ENCODE results near the gene PPAN.

PPAN gene, protein sequence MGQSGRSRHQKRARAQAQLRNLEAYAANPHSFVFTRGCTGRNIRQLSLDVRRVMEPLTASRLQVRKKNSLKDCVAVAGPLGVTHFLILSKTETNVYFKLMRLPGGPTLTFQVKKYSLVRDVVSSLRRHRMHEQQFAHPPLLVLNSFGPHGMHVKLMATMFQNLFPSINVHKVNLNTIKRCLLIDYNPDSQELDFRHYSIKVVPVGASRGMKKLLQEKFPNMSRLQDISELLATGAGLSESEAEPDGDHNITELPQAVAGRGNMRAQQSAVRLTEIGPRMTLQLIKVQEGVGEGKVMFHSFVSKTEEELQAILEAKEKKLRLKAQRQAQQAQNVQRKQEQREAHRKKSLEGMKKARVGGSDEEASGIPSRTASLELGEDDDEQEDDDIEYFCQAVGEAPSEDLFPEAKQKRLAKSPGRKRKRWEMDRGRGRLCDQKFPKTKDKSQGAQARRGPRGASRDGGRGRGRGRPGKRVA

DNA sequence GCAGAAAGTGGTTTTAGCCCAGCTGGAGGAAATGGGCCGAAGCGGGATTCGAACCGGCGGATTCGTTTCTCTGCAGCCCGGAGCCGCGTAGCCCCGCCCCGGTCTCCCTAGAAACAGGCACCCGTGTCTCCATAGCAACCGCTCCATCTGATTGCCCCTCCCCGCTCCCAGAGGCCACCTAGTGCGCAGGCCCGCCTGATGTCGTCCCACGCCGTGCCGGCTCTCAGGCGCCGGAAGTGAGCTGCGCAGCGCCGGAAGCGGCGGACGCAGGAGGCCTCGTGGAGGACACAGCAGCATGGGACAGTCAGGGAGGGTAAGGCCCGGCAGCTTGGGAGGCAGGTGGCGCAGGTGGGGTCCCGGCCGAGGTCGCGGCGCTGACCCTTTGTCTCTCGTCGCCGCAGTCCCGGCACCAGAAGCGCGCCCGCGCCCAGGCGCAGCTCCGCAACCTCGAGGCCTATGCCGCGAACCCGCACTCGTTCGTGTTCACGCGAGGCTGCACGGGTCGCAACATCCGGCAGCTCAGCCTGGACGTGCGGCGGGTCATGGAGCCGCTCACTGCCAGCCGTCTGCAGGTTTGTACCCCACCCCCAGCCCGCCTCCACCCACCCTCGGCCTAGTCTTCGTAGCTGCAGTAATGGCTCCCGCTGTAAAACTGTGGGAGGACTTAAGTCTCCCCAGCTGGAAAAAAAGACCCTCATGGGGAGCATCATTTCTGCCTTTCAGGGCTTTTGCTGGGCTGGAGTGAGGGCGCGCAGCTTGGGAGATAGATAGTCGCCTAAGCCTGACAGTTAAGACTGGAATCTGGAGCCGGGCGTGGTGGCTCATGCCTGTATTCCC, at the start of gene PPAN:
Gene PPAN, plus strand, starts transcription at position 263 of the 837 bp plus-strand sequence. Its CDS starts 33 bp downstream, at position 296.
- DNase-seq (ENCODE audit: low read depth), result peak; percentile 90

GRCh38 chr19:10061717-10062310, 44.3 kb upstream of the PPAN start:
- no peak for DNase-seq (ENCODE audit: low read depth)

DNA sequence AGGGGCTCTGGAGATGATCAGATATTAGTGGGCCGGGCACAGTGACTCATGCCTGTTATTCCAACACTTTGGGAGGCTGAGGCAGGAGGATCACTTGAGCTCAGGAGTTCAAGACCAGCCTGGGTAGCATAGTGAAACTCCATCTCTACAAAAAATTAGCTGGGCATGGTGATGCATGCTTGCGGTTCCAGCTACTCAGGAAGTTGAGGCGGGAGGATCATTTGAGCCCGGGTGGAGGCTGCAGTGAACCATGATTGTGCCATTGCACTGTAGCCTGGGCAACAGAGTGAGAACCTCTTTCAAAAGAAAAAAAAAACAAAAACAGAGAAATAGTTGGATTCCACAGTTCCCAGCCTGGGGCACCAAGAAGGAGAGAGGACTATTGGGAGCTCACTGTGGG, 38.0 kb upstream of the PPAN start:
- DNase-seq (ENCODE audit: low read depth), result no peak

GRCh38 chr19:10069046-10069445, 37.1 kb upstream of the PPAN start:
- DNase-seq (ENCODE audit: low read depth), result no peak

DNA sequence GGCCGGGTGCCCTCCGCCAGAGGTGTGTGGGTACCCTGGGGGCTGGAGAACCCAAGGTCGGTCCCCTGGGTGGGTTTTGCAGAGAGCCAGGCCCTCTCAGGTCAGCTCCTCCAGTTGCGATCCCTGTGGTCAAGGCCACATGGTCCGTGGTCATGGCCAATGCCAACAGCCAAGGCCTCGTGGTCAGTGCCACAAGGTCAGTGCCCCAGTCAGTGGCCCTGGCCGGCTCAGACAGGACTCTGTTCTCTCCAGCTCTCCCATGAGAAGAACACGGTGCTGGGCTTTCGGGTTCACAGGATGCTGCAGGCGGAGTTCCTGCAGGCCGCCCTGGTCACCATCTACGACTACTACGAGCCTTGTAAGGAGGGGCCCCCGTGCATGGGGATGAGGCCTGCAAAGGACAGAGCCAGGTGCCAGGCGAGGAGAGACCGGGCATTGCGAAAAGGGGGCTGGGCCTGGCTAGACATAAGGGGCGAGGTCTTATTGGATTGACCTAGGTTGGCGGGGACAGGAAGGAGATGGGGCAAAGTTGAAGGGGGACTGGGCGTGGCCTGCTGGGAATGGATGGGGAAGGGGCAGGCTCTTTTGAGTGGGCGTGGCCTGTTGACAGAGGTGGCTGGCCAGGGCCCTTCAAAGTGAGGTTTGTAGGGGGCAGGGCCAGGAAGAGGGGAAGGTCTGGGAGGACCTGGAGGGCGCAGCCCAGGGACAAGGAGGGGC, 35.3 kb upstream of the PPAN start:
- no peak for DNase-seq (ENCODE audit: low read depth)

DNA sequence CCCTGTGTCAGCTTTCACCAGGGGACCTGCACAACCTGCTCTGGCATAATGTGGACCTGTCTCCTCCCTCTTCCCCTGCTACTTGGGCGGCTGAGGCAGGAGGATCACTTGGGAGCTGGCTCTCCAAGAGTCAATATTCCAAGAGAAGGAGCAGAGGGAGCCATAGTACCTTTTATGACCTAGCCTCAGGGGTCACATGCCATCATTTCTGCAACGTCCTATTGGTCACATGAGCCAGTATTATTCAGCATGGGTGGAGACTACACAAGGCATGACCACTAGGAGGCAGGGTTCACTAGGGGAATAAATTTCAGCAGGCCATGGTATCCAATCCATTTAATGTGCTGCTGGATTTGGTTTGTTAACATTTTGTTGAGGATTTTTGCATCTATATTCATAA, 32.0 kb upstream of the PPAN start:
- no peak for DNase-seq (ENCODE audit: low read depth)

DNA sequence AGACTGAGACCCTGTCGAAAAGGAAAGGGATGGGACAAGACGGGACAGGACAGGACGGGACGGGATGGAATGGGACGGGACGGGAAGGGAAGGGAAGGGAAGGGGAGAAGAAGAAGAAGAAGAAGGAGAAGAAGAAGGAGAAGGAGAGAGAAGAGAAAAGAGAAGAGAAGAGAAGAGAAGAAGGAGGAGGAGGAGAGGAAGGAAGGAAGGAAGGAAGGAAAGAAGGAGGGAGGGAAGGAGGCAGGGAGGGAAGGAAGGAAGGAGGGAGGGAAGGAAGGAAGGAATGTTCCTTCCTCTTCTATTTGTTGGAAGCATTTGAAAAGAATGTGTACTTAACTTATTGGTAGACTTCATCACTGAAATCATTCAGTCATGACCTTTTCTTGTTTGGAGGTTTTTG, 29.6 kb upstream of the PPAN start:
- DNase-seq (ENCODE audit: low read depth), result no peak

DNA sequence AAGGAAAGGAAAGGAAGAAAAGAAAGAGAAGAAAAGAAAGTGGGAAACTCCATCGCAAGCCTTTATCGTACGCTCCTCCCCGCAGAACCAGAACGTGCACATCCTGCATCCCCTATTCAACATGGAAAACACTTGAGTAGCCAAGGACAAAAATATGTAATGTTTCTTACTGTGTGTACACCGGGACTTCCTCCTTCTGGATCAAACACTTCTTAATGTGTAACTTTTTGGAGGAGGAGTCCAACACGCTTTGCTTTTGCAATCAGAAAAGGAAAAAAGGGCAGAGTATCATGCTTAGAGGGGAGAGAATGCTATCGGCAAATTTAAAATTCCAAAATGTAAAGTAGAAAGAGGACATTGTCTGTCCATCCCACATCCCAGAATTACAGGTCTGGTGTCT, 27.8 kb upstream of the PPAN start:
- DNase-seq (ENCODE audit: low read depth), result no peak

GRCh38 chr19:10079031-10079453, 27.1 kb upstream of the PPAN start:
- no peak for DNase-seq (ENCODE audit: low read depth)

GRCh38 chr19:10083911-10084310, 22.3 kb upstream of the PPAN start:
- no peak for DNase-seq (ENCODE audit: low read depth)

- no peak for DNase-seq (ENCODE audit: low read depth)
These were observed 21.4 kb upstream of the PPAN start for GRCh38 chr19:10084803-10085202.

- DNase-seq (ENCODE audit: low read depth), result peak; percentile 64
These were observed 20.2 kb upstream of the PPAN start, which contains the start of gene SHFL for GRCh38 chr19:10085641-10086590. Gene SHFL (plus strand): TSS chr19:10086317. CDS start chr19:10086428, 111 bp downstream.

DNA sequence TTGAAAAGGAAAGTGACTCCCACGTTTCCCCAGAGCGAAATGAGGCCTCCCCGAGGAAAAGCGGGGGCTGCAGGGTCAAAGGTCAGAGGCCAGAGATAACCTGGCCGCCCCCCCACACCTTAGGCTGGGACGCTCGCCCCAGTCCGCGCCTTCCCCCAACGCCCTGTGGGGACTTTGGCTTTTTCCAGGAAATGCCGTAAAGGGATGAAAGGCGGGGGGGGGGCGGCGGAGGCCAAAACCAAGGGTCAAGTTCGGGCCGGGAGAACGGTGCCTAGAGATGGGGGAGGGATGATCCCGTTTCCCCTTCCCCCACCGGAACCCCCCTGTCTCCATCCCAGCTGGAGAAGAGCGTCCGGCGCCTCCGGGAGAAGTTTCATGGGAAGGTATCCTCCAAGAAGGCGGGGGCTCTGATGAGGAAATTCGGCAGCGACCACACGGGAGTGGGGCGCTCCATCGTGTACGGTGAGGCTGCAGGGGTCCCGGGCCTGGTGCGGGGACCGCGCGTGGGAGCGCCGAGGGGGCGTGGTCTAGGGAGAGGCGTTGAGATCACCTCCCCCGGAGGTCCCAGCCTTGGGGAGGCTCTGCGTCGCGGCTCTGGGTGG, 19.5 kb upstream of the PPAN start:
- DNase-seq (ENCODE audit: low read depth), result no peak

- DNase-seq (ENCODE audit: low read depth), result no peak
These were observed 18.7 kb upstream of the PPAN start for GRCh38 chr19:10087296-10088061.

DNA sequence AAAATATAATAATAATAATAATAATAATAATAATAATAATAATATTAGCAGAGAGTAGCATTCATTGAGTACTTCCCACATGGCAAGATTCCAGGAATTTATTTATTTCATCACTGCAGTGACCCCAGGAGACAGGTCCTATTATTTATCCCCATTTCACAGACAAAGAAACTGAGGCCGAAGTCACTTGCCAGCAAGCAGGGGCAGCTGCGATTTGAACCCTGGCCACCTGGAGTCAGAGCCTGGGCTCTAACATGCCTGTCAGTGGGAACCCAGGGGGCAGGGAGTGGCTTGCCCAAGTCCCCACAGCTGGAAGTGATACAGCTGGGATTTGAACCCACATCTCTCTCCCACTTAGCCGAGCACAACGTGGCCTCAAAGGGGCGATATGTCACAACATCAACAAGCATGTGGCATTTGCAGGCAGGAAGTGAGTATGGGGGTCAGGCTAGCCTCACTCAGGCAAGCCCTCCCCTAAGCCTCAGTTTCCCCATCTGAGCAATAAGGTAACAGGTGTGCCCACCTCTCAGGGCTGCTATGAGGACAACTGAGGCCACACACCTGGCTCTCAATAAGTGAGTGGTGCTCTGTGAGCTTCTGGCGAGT, 17.1 kb upstream of the PPAN start:
- DNase-seq (ENCODE audit: low read depth), result no peak

GRCh38 chr19:10089801-10090375, 16.3 kb upstream of the PPAN start:
- no peak for DNase-seq (ENCODE audit: low read depth)

DNA sequence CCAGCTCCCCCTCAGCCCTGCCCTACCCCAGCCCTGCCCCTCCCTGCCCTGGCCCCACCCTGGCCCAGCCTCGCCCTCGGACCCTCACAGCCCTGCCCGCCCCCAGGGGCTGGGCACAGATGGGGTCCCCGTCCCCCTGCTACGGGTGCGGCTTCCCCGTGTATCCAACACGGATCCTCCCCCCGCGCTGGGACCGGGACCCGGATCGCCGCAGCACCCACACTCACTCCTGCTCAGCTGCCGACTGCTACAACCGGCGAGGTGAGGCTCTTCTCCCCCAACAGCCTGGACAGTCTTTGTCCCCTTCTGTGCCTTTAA, 14.8 kb upstream of the PPAN start:
- no peak for DNase-seq (ENCODE audit: low read depth)

DNA sequence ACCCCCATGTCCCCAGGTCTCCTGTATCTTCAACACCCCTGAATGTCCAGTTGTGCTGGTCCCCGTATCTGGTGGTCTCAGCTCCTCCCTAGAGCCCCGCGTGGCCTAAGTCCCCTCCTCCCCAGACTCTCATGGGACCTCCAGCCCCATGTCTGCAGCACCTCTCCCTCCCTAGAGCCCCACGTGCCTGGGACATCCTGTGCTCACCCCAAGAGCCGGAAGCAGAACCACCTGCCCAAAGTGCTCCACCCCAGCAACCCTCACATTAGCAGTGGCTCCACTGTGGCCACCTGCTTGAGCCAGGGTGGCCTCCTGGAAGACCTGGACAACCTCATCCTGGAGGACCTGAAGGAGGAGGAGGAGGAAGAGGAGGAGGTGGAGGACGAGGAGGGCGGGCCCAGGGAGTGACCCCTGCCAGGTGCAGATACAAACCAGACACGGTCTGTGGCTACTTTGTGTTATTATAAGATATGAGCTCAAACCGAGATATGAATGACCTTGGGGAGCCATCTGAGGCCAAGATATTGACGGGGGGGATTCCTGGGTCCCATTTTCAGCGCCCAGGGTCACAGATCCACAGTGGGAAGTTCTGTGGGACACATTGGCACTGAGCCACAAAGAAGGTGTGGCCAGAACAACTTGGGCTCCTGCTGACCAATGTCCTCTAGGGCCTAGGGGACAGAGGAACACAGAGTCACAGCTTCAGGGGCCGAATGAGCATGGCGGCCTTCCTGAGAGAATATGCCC, 14.1 kb upstream of the PPAN start:
- no peak for DNase-seq (ENCODE audit: low read depth)

Data from stimulated activated CD8-positive, alpha-beta memory T cell treated with anti-CD3 and anti-CD28 coated beads, Interleukin-15, amount 100 ng/mL, for 24 hours (primary cell).